Skeletal muscle tissue (tissue), 4 donors: ENCODE data around the gene L1TD1. TPM values are rescaled to one million over a fixed set of nuclear protein-coding genes. Genes with fewer than 3 reads are reported as not detected.
"Not testable (repeated sequence)": the region's sequence is repeated elsewhere in the genome, so short reads cannot be mapped to it uniquely, and the experiment has no call there.

Source experiments
- H3K27ac ChIP-seq: one replicate; pipeline ENCODE4 v1.7.0; 2013; ENCODE audit warnings: mild to moderate bottlenecking, low read depth, low read length, inconsistent platforms
- H3K27me3 ChIP-seq, 3 donors: one replicate each; pipeline ENCODE4 v1.7.0; 2013; ENCODE audit warnings: low read length in 3 of 3; ENCODE audit not compliant: control insufficient read depth in 3 of 3, insufficient read depth in 3 of 3
- H3K36me3 ChIP-seq, 3 donors: one replicate each; pipeline ENCODE4 v1.7.0; 2013; ENCODE audit warnings: low read length in 3 of 3; ENCODE audit not compliant: control insufficient read depth in 3 of 3, insufficient read depth in 3 of 3
- H3K4me1 ChIP-seq, 3 donors: one replicate each; pipeline ENCODE4 v1.7.0; 2013; ENCODE audit warnings: low read length in 3 of 3, mild to moderate bottlenecking in 3 of 3; ENCODE audit not compliant: control insufficient read depth in 3 of 3, insufficient read depth in 3 of 3
- H3K4me3 ChIP-seq, 3 donors: one replicate each; pipeline ENCODE4 v1.7.0; 2013; ENCODE audit warnings: low read length in 3 of 3
- H3K9ac ChIP-seq, 3 donors: one replicate each; pipeline ENCODE4 v1.7.0; 2013; ENCODE audit warnings: low read length in 3 of 3, mild to moderate bottlenecking in 3 of 3, moderate library complexity in 2 of 3, low read depth in 1 of 3
- H3K9me3 ChIP-seq, 3 donors: one replicate each; pipeline ENCODE4 v1.7.0; 2013; ENCODE audit warnings: low read length in 3 of 3; ENCODE audit not compliant: control insufficient read depth in 3 of 3
- total RNA-seq: library from RNA; depleted of rRNA; stranded (reverse); fragments of >200 nt; gene quantifications from one replicate; pipeline ENCODE4 v1.2.3, GENCODE V29; 2014
- donor health status: Osteomylitis.

The L1TD1 gene
- total RNA-seq, 1 donor from 2014 or later: not detected

GRCh38 chr1:62180639-62181038, 14.0 kb upstream of the L1TD1 start:
- no peaks in the 10 kb centered on the region for H3K4me1 ChIP-seq
- no peaks in the 10 kb centered on the region for H3K9me3 ChIP-seq
- H3K9ac ChIP-seq: no peak overlapping the region
- no peaks in the 10 kb centered on the region for H3K36me3 ChIP-seq
- H3K27ac ChIP-seq: no peak overlapping the region
- H3K4me3 ChIP-seq: no peak overlapping the region
- H3K27me3 ChIP-seq: no peaks in the 10 kb centered on the region

- no peak overlapping the region for H3K27ac ChIP-seq
- H3K9me3 ChIP-seq: no peaks in the 10 kb centered on the region
- H3K9ac ChIP-seq: no peak overlapping the region
- no peak overlapping the region for H3K4me3 ChIP-seq
- H3K36me3 ChIP-seq: no peaks in the 10 kb centered on the region
- no peaks in the 10 kb centered on the region for H3K4me1 ChIP-seq
- H3K27me3 ChIP-seq: no peaks in the 10 kb centered on the region
Measured at GRCh38 chr1:62181532-62181931, 13.1 kb upstream of the L1TD1 start.

GRCh38 chr1:62182157-62182556, 12.5 kb upstream of the L1TD1 start:
- H3K4me1 ChIP-seq, H3K36me3 ChIP-seq, H3K4me3 ChIP-seq, H3K27me3 ChIP-seq, H3K9me3 ChIP-seq, H3K27ac ChIP-seq, H3K9ac ChIP-seq: not testable (repeated sequence)

- not testable (repeated sequence) for H3K27me3 ChIP-seq
Measured at GRCh38 chr1:62183164-62184020, 11.3 kb upstream of the L1TD1 start.

GRCh38 chr1:62184336-62184735, 10.3 kb upstream of the L1TD1 start:
- Histone ChIP-seq H3K4me3 (no peak overlapping the region), H3K9ac (no peak overlapping the region), H3K4me1 (no peaks in the 10 kb centered on the region), H3K27me3 (no peaks in the 10 kb centered on the region), H3K9me3 (no peaks in the 10 kb centered on the region), H3K27ac (no peak overlapping the region), H3K36me3 (no peaks in the 10 kb centered on the region)

More at GRCh38 chr1:62183164-62184020, 11.3 kb upstream of the L1TD1 start:
- not testable (repeated sequence) for H3K9ac ChIP-seq, H3K36me3 ChIP-seq, H3K9me3 ChIP-seq, H3K4me3 ChIP-seq, H3K27ac ChIP-seq, H3K4me1 ChIP-seq

GRCh38 chr1:62185233-62185632, 9.4 kb upstream of the L1TD1 start:
- H3K4me3 ChIP-seq, H3K4me1 ChIP-seq, H3K9ac ChIP-seq, H3K27ac ChIP-seq, H3K27me3 ChIP-seq, H3K36me3 ChIP-seq, H3K9me3 ChIP-seq: not testable (repeated sequence)

- Histone ChIP-seq H3K27ac (no peak overlapping the region), H3K27me3 (no peaks in the 10 kb centered on the region), H3K4me1 (no peaks in the 10 kb centered on the region), H3K36me3 (no peaks in the 10 kb centered on the region), H3K4me3 (no peak overlapping the region), H3K9ac (no peak overlapping the region), H3K9me3 (no peaks in the 10 kb centered on the region)
Measured at GRCh38 chr1:62185677-62186076, 9.0 kb upstream of the L1TD1 start.

- Histone ChIP-seq H3K4me1 (no peaks in the 10 kb centered on the region), H3K27ac (no peak overlapping the region), H3K9me3 (no peaks in the 10 kb centered on the region), H3K27me3 (no peaks in the 10 kb centered on the region), H3K4me3 (no peak overlapping the region), H3K36me3 (no peaks in the 10 kb centered on the region), H3K9ac (no peak overlapping the region)
Measured at GRCh38 chr1:62187548-62187947, 7.1 kb upstream of the L1TD1 start.

GRCh38 chr1:62188111-62188510, 6.5 kb upstream of the L1TD1 start:
- Histone ChIP-seq H3K27ac (no peak overlapping the region), H3K9ac (no peak overlapping the region), H3K4me3 (no peak overlapping the region), H3K4me1 (no peaks in the 10 kb centered on the region), H3K9me3 (no peaks in the 10 kb centered on the region), H3K27me3 (no peaks in the 10 kb centered on the region), H3K36me3 (no peaks in the 10 kb centered on the region)

GRCh38 chr1:62196086-62196690, 1.5 kb downstream of the L1TD1 start:
- Histone ChIP-seq H3K27me3 (peaks cover 13 to 17% (median 16%) of the 10 kb centered on the region in 3 donors), H3K27ac (no peak overlapping the region), H3K9ac (no peak overlapping the region), H3K4me1 (no peaks in the 10 kb centered on the region), H3K36me3 (no peaks in the 10 kb centered on the region), H3K9me3 (no peaks in the 10 kb centered on the region), H3K4me3 (no peak overlapping the region)
